Activated CD4-positive, alpha-beta T cell treated with anti-CD3 and anti-CD28 coated beads, Interleukin-2, Interleukin-4, amounts not matched to agents 100 ng/mL and 50 ng/mL, durations not matched to agents 16 hours and 8 hours (primary cell): ENCODE measurements around the gene PRKG1.
"Not testable (repeated sequence)": the region's sequence is repeated elsewhere in the genome, so short reads cannot be mapped to it uniquely, and the experiment has no call there.

ENCODE experiments used
- DNase-seq: peaks from one replicate; pipeline ENCODE4 v3.0.0-alpha.2; 2020; ENCODE audit warnings: low spot score

Gene PRKG1

GRCh38 chr10:52007091-52007490, 932.8 kb downstream of the PRKG1 start:
- DNase-seq, result no peak

DNA sequence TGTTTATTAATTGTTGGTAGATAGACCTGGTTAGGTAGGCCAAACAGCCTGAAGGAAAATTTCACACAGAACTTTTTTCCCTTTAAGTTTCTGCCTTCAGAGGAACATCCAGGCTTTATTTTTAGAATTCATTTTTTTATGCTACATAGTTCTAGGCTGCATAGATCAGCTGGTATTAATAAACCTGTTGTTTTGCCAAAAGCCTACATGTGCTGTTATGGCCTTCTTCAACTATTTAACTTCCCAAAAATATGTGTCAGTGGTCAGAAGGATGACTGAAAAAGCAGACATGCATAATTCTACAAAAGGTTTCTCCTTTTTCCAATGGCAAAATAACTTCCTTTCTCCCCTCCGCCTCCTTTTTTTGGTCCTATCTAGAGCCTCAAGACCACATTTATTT, 936.8 kb downstream of the PRKG1 start:
- no peak for DNase-seq

GRCh38 chr10:52019077-52019555, 944.8 kb downstream of the PRKG1 start:
- no peak for DNase-seq

- no peak for DNase-seq
These were observed 945.4 kb downstream of the PRKG1 start for GRCh38 chr10:52019656-52020055.

GRCh38 chr10:52020173-52020572, 945.9 kb downstream of the PRKG1 start:
- no peak for DNase-seq

- no peak for DNase-seq
These were observed 946.4 kb downstream of the PRKG1 start for GRCh38 chr10:52020702-52021101.

- no peak for DNase-seq
These were observed 952.9 kb downstream of the PRKG1 start for GRCh38 chr10:52027055-52027705.

DNA sequence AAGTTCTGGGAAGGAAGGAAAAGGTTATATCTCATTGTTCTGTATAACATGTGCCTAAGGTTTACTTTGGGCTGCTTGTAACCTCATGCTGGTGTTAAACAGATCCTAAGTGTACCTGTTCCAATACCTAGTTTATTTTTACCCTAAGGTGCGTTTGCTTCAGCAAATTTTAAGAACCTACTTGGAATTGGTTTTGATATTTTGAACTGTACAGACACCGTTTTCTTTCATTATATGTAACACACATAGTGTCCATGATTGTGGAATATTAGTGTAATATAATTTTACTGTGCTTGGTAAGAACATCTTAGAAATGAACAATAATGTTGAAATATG, 954.2 kb downstream of the PRKG1 start:
- DNase-seq, result no peak

- DNase-seq, result no peak
These were observed 955.3 kb downstream of the PRKG1 start for GRCh38 chr10:52029628-52030027.

DNA sequence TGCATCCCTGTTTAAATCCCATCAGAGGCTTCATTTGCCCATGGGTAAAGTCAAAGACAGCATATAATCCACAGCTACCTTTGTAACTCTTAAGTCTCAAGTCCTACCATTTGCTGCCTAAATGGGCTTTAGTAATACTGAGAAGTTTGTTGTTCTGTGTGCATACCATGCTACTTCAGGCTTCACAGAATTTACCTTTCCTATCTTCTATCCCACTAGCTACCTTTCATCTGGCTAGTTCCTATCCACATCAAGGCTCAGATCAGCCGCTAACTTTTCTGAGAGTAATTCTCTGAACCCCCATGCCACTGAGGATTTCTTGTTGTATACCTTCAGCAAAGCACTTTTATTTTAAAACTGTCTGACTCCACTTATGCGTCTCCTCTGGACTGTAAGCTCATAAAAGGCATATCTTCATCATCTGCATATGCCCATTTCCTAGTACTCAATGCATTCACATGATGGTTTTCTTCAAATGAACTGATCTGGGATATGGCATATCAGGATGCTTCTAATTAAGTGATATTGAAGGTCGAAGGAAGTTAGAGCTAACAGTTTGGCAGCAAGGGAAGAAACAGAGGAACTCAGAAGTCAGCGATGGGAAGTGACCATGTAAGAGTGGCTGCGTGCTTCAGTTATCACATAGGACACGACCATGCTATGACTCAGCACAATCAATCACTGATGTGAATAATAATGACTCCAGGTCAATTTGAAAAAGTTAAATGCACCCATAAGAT, 955.9 kb downstream of the PRKG1 start:
- DNase-seq, result no peak

DNA sequence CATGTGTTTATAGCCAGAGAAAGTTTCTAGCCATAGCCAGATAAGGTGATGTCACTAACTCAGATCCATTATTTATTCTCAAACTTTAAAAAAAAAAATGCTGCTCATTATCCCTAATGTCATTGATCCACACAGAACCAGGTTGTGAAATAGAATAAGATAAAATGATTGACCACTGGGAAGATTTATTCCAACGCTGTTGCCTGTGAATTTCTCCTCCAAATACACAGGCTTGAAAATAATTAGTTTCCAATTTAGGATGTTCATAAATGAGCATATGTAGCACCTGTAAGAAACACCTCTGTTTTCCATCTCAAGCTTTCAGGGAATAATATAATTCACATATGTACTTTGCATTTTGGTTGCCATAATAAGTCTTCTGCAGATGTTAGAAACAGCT, 956.7 kb downstream of the PRKG1 start:
- DNase-seq, result no peak

- no peak for DNase-seq
These were observed 957.5 kb downstream of the PRKG1 start for GRCh38 chr10:52031771-52032170.

DNA sequence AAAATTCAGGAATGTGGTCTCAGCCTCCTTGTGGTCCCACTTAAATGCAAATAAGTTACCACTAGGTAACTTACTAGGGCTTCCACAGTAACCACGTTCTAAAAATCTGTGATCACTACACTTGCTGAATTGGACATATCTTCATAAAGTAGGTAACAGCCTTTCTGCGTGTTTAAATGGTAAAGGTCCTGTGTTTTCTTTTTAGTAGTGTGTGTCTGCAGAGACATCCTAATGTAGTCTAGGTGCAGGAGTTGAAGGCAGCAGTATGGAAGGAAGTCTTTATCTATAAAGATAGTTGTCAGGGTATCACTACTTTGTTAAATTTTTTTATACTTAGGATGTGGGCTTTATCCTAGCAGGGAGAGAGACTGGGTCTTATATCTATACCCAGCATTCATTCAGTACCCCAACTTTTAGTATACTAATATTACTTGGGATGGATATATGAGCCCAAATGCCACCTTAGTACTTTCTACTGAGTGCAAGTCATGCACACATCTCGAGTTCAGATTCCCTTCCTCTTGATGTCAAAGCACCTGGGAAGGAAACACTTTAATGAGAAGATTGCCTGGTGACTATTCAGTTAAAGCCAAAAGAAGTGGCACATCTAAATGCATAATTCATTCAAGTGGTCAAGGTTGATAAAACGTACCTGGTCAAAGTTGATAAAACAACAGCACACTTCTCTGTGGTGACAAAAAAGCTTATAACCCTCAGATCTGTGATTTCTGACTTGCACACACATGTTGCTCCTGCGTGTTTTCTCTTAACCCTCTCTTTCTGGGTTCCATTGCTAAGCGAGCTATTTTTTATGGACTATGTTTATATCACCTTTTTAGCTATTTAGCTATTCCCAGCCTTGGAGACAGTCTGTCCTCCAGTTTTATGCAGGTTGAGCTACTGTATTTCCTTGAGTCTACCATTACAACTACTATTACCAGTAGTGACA, 958.7 kb downstream of the PRKG1 start:
- no peak for DNase-seq

GRCh38 chr10:52039002-52039793, 964.9 kb downstream of the PRKG1 start:
- DNase-seq, result not testable (repeated sequence)

DNA sequence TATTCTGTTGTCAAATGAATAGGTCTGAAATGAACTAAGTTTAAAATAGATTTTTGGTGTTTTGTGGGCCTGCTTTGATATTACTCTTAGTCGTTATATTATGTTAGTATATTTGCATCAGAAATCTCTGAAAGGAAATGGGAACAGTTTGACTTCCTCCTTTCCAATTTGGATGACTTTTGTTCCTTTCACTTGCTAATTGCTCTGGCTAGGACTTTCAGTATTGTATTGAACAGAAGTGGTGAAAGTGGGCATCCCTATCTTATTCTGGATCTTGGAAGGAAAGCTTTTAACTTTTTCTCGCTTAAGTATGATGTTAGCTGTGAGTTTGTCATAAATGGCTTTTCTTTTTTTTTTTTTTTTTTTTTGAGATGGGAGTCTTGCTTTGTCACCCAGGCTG, 966.2 kb downstream of the PRKG1 start:
- DNase-seq, result no peak

- DNase-seq, result no peak
These were observed 969.5 kb downstream of the PRKG1 start for GRCh38 chr10:52043811-52044210.

GRCh38 chr10:52048051-52048450, 973.8 kb downstream of the PRKG1 start:
- no peak for DNase-seq

DNA sequence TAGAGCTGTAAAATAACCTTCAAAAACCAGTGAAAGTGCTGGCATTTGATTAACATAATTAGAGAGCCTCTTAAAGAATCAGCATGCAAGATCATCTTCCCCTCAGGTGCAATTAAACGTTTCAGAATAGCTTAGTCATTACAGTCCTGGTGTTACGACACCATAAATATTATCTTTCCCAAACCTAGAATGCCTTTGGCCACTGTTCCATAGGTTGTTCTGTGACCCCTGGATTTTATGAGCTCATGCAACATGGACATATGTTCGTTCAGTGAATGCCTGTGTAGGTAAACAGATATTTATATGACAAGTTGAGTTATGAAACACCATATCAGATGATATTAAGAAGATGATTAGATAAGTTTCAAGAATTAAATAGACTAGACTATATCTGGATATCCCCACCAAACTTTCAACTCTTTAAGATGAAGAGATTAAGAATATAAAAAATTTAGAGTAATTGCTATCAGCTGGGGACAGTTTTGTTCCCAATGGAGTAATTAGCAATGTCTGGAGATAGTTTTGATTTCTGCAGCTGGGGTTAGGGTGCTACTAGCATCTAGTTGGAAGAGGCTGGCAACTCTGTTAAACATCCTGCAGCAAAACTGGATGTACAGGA, 976.3 kb downstream of the PRKG1 start:
- DNase-seq, result no peak

DNA sequence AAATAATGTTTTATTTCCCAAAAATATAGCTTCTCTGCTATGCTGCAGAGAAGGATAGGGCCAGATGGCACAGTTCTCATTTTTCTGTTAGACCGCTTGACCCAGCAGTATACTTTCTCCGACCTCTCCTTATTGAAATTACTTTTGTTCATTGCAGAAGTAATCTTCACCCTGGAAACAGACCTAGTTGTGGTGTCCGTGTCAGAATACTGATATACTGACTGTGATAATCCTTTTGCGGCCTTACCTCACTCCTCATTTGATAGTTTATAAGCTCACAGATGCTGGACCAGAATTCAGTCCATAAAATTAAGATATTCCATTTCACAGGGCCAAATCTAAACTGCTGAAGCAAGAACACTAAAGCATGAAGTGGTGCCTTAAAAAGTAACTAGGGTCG, 979.2 kb downstream of the PRKG1 start:
- no peak for DNase-seq

- no peak for DNase-seq
These were observed 982.0 kb downstream of the PRKG1 start for GRCh38 chr10:52056291-52056690.

- DNase-seq, result no peak
These were observed 984.8 kb downstream of the PRKG1 start for GRCh38 chr10:52059089-52059488.
